DMS153 treated with DMSO at 0.1 percent for 48 hours (cell line): ENCODE results near the gene EGFL7.
"Not testable (repeated sequence)": the region's sequence is repeated elsewhere in the genome, so short reads cannot be mapped to it uniquely, and the experiment has no call there.

ENCODE experiments used
- DNase-seq: peaks from one replicate; lab custom pipeline; 2025; ENCODE audit not compliant: unreplicated experiment; lab: John Stamatoyannopoulos, UW

EGFL7 gene

DNA sequence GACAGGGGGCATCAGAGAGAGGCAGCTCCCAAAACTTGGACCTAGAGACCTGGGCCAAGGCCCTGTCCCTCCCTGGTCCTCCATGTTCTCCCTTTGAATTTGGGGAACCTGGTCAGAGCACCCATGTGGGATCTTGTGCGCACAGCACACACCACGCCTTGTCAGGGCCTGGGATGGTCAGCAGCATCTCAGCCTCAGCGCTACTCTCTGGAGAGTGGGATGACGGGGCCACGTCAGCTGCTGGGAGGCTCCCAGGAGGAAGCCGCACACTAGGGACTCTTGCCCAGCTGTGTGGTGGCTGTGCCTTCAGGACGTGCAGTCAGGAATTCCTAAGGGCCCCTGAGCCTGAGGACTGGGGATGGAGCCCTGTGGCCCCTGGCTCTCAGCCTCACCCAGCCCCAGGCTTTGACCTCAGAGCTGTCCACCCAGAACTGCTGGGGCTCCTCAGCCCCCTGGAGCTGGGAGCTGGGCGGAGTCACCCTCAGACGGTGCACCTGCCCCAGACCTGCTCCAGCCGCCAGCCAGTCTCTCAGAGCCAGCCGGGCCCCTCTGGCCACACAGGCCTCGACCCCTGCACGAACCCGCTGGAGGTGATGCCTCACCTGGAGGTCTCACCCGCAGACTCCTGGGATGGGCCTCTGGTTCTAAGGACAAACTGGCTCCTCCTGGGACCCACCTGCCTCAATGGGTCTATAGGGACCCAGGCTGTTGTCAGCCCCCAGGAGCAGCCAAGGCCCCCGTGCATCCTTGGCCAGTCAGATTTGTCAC is 38.3 kb upstream of the EGFL7 start:
- no peak for DNase-seq

DNA sequence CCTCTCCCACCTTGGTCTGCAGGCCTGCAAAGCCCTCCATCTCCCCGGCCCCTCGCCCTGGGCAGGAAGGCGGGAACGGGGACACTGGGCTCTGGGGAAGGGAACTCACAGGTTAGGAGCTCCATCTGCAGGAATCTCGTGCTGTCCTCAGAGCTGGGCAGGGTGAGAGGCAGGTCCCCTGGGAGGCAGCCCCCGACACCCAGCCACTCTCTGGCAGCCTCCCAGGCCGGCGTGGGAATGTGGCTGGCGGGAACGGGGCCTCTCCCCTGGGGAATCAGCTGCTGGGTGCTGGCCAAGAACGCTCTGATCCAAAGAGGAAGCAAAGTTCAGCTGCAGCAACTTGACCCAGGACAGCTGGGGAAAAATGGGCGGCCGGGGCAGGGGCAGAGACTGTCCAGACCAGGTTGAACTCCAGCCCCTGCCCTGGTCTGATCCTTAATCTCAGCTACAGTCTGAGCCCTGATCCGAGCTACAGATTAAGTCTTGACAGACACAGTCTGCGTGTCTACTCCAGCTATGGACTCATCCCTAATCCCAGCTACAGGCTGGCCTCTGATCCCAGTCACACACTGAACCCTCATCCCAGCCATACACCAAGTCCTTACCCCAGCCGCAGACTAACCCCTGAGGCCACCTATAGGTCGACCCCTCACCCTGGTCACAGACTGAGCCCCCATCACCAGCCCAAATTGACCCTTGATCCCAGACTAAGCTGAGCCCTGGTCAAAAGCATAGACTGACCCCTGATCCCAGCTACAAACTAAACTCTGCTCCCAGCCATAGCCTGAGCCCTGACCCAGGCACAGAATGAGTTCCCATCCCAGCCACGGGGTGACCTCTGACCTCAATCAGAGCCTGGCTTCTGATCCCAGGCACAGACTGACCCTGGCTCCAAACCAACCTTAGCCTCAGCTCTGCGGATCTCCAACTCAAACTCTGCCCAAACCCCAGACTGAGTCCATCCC is 37.3 kb upstream of the EGFL7 start:
- peak; percentile 62 for DNase-seq

GRCh38 chr9:136626066-136626725 is 36.5 kb upstream of the EGFL7 start:
- DNase-seq = no peak

- DNase-seq = no peak
Observed at GRCh38 chr9:136626740-136627642, 35.7 kb upstream of the EGFL7 start.

DNA sequence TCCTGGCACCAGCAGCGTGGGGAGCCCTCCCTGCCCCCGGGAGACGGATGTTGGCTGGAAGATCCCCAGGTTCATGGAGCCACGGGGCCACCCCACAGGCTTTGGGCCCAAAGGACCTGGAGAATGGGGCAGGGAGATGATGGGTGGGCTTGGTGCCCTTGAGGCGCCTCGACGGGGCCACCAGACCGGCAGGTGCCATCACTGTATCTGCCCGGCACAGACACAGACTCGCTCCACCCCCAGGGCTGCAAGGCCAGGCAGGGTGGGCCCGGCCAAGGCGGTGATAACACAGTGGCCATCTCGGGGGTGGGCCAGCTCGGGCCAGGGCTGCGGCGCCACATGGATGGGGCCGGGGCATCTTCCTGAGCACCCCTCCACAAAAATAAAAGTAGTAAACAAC is 35.0 kb upstream of the EGFL7 start:
- no peak for DNase-seq

GRCh38 chr9:136628268-136628667 is 34.4 kb upstream of the EGFL7 start:
- DNase-seq = no peak

DNA sequence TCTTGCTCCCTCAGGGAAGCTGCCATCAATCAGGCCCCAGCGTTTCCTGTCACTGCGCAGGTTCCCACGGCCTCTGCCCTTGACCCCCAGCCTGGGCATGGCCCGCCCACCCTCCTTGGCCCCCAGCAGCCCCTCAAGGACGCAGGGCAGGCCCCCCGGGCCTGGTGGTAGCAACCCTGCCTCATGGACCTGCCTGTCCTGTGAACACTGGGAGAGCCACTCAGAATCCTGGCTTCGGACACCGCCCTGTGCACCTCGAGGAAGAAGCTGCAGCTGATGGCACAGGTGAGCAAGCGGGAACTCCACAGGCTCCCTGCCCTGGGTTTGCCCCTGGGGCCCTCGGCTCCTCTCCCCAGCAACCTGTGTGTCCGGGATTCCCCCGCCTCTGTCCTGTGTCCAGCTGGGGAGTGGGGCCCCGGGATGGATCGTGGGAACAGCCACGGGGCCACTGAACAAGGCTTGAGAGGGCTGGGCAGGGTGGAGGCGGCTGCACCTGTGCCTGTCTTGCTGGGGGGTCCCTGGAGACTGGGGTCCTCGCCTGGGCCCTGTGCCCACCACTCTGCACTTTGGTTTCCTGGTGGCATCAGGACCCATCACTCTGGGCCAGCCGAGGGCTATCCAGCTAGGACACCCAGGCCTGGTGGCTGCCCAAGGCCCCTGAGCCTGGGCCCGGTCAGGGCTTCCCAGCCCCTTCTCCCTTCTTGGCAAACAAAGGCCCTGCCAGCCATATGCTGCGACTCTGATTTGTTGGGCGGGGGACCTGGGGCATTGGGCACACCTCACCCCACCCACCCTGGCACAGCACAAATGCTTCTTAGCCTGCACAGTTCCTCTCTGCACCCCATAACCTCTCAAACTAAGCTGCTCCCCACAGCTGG is 33.5 kb upstream of the EGFL7 start:
- DNase-seq = no peak

DNA sequence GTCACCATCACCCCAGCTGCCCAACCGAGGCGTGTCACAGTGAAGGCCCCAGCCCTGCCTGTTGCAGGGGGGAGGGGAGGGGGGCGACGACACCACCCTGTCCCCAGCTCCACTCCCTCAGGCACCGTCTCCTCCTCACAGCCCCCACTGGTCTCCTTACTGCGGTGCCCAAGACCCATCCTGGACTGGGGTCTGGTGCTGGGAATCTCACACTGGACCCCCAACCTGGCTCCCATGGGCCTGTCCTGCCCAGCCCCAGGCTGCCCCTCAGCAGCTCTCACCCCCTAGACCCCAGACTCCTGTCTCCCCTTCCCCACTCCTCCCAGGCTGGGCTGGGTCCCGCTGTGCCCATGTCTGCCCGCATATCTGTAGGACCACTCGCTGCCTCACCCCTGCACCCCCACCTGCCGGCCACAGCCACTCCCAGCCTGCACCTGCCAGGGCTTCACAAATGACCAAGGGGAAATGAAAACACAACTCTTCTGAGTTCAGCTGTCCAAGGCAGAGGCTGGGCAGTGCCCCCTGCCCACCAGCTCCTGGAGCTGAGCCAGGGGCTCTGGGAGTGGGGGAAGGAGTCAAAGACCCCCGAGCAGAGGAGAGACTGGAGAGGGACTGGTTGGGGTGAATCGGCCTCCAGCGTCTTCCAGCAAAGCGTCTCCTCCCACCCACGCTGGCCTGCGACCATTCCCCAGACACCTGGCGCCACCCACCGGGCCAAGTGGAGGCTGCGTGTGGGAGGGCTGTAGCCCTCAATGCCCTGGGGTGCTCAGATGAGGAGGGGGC is 32.6 kb upstream of the EGFL7 start:
- DNase-seq = peak; percentile 10

DNA sequence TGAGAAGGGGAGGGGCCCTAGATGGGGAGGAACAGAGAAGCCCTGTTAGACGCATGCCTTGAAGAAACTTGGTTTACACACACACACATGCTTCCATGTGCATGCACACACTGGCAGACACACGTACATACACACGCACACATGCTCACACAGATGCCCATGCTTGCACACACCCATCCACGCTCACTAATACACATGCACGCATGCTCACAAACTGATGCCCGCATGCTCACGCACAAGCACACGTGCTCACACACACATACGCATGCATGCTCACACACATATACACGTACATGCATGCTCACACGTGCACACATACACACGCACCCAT is 32.1 kb upstream of the EGFL7 start:
- no peak for DNase-seq

DNA sequence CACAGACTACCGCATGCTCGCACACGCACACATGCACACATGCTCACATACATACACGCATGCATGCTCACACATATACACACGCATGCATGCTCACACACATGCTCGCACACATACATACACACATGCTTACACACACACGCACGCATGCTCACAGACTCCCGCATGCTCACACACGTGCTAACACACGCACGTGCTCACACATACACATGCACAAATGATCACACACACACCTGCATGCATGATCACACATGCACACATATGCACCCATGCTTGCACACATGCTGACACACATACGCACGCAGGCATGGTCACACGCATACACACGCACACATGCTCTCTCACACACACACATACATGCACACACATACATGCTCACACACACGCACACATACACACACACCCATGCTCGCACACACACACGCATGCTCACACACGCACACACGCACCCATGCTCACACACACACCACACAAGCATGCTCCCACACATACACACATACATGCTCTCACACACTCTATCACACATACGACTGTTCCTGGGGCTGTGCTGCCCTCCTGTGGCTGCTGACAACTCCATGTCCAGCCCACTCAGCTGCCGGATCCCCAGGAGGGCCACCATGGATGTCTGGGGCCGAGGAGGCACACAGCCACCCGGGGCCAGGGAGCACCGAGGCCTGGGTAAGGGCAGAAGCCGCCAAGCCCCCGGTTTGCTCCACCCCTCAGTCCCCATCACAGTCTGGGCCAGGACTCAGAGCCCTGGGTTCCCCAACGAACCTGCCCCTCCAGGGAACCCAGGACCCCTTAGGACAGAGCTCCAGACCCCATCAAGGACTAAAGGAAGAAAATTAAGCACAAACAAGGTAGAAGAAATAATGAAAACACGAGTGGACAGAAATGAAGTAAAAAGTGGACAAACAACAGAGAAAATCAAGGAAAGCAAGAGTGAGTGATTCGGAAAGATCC is 31.4 kb upstream of the EGFL7 start:
- peak; percentile 34 for DNase-seq

GRCh38 chr9:136632072-136632471 is 30.6 kb upstream of the EGFL7 start:
- DNase-seq = not testable (repeated sequence)

- not testable (repeated sequence) for DNase-seq
Observed at GRCh38 chr9:136632491-136633106, 30.1 kb upstream of the EGFL7 start.

DNA sequence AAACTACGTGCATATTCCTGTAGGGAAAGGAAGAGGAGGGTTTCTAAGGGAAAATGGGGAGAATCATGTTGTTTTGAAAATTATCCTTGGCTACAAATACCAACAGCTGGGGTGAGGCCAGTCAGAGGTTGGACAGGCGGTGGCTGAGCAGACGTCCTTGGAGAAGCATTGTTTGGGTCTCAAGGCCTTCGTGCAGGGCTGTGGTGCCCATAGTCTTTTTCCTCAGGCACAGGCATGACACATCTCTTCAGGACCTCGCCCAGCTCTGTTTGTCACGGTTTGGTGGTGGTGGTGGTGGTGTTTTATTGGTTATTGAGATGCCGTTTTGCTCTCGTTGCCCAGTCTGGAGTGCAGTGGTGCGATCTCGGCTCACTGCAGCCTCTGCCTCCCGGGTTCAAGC is 27.8 kb upstream of the EGFL7 start:
- DNase-seq = no peak

DNA sequence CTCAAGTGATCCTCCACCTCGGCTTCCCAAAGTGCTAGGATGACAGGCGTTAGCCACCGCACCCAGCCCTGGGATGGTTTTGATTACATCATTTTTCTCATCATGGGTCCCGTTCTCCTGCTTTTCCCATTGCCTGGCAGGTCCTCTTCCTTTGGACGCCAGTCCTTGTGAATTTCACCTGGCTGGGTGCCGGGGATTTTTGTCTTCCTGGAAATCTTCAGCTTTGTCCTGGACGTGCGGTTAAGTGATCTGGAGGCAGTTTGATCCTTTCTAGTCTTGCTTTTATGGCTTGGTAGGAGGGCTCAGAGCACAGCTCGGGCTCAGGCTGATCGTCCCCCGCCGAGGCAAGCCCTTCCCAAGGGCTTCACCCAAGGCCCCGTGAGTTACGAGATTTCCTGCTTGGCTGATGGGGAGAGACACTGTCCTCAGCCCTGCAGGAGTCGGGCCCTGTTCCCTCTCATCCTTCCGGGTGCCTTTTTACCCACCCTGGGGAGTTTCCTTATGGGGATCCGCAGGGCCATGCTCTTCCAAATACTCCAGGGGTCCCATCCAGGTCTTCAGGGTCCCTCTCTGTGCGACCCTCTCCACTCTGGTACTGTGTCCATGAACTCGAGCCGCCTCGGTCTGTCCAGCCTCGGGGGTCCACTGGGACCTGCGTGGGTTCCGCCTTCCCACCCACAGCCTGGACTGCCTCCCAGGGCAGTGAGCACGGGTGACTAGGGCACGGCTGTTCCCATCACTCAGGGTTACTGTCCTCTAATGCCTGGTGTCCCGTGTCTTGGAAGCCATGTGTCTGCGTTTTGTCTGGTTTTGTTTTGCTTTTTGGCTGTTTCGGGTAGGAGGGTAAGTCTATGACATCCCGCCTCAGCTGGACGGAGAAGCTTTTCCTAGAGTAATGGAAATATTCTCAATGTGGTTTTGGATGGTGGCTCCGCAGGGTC is 22.3 kb upstream of the EGFL7 start:
- DNase-seq = no peak

DNA sequence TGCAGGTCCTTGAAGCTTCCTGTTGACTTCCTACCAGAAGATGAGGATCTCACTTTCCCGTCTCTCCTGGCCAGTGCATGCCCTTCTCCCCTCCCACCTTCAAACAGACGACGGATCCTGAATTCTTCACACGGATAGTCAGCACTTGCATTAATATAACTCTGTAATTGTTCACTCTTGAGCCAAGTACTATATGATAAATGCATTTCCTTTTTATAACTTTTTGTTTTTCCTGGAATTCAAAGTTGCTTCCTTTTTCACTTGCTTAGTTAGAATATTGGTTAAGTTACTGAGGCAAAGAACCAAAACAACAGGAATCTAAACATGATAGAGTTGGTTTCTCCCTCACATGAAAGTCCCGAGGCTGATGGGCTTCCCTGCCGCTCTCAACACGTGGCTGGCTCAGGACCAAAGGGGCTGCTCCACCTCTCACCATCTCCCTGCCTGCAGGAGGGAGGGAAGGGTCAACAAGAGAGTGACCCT is 20.2 kb upstream of the EGFL7 start:
- DNase-seq = no peak
